K562 (cell line): Measurements from ENCODE around the gene CENPN. TPM values are rescaled to one million over a fixed set of nuclear protein-coding genes. Genes with fewer than 3 reads are reported as not detected.

Experiments used
- CCNT2 ChIP-seq: IDR thresholded peaks from 2 replicates; pipeline ENCODE4 v1.6.1; 2011; ENCODE audit warnings: borderline replicate concordance, low read depth, mild to moderate bottlenecking, moderate library complexity, mixed read lengths, low read length; ENCODE audit not compliant: insufficient read length; ENCODE audit errors: extremely low read depth
- CTCF ChIP-seq, 3 experiments: IDR thresholded peaks in 2 of 3; conservative IDR thresholded peaks in 1 of 3; 2 replicates each; pipeline ENCODE4 v1.5.1; 2011 to 2012; ENCODE audit warnings: low read length in 3 of 3, mild to moderate bottlenecking in 3 of 3, control low read depth in 2 of 3, improper control_type of control experiment in 1 of 3, inconsistent platforms in 1 of 3, low read depth in 1 of 3, mixed read lengths in 1 of 3, moderate library complexity in 1 of 3; ENCODE audit not compliant: insufficient read depth in 2 of 3
- E2F3 ChIP-seq: fragments of 250-450 bp; sonication (Bioruptor Pico); IDR thresholded peaks from 2 replicates; pipeline ENCODE4 v1.4.0; 2020; ENCODE audit warnings: mild to moderate bottlenecking
- ELF1 ChIP-seq: fragments of 200-800 bp; sonication (Bioruptor generic); IDR thresholded peaks from 2 replicates; pipeline ENCODE4 v1.6.1; 2016; ENCODE audit warnings: missing genetic modification characterization, missing compliant biosample characterization
- GTF2A2 ChIP-seq: IDR thresholded peaks from 2 replicates; pipeline ENCODE4 v1.6.1; 2016; ENCODE audit warnings: mild to moderate bottlenecking, missing genetic modification characterization, missing compliant biosample characterization
- GTF2F1 ChIP-seq: IDR thresholded peaks from 2 replicates; pipeline ENCODE4 v1.6.1; 2011; ENCODE audit warnings: low read depth, low read length, improper control_type of control experiment
- HCFC1 ChIP-seq: IDR thresholded peaks from 2 replicates; pipeline ENCODE4 v1.6.1; 2012; ENCODE audit warnings: low read depth, low read length, improper control_type of control experiment
- HINFP ChIP-seq: fragments of 450-650 bp; conservative IDR thresholded peaks from 2 replicates; pipeline ENCODE4 v1.6.1; 2016; ENCODE audit warnings: missing genetic modification characterization, low read depth, mild to moderate bottlenecking, control low read depth, missing compliant biosample characterization
- MAZ ChIP-seq, 2 experiments: fragments of 450-650 bp in 1 of 2; sonication (generic) in 1 of 2; formaldehyde crosslinking; IDR thresholded peaks in 1 of 2; conservative IDR thresholded peaks in 1 of 2; 2 replicates each; pipeline versions ENCODE4 v1.4.0 to v1.5.0; 2020; ENCODE audit warnings: mild to moderate bottlenecking in 1 of 2, missing genetic modification reagents in 1 of 2
- MEF2D ChIP-seq: conservative IDR thresholded peaks from 2 replicates; pipeline ENCODE4 v1.6.1; 2016; ENCODE audit warnings: low read depth, missing genetic modification characterization, missing compliant biosample characterization
- MYC ChIP-seq, 2 experiments: fragments of 250-450 bp in 1 of 2; sonication (Bioruptor Pico) in 1 of 2; IDR thresholded peaks; 2 replicates each; pipeline versions ENCODE4 v1.5.1 to v1.6.1; 2012 to 2021; ENCODE audit warnings: low read depth in 2 of 2, borderline replicate concordance in 1 of 2, improper control_type of control experiment in 1 of 2, low read length in 1 of 2, mild to moderate bottlenecking in 1 of 2, moderate library complexity in 1 of 2
- NCOA4 ChIP-seq: fragments of 450-650 bp; IDR thresholded peaks from 2 replicates; pipeline ENCODE4 v1.6.1; 2018; ENCODE audit warnings: mild to moderate bottlenecking; ENCODE audit not compliant: partially characterized antibody
- NR2C1 ChIP-seq, 2 experiments: fragments of 450-650 bp; IDR thresholded peaks; 2 replicates each; pipeline ENCODE4 v1.6.1; 2017; ENCODE audit warnings: mild to moderate bottlenecking in 2 of 2, antibody characterized with exemption in 1 of 2, inconsistent platforms in 1 of 2, missing compliant biosample characterization in 1 of 2, missing genetic modification characterization in 1 of 2
- PRPF4 ChIP-seq: fragments of 200-400 bp; formaldehyde crosslinking; IDR thresholded peaks from one replicate; pipeline ENCODE4 v1.6.1; 2017; ENCODE audit warnings: low read length, low read depth, mild to moderate bottlenecking; ENCODE audit not compliant: insufficient read depth, poor library complexity, severe bottlenecking
- PYGO2 ChIP-seq: fragments of 450-650 bp; IDR thresholded peaks from 2 replicates; pipeline ENCODE4 v1.6.1; 2016; ENCODE audit warnings: mild to moderate bottlenecking, missing genetic modification characterization, moderate library complexity, missing compliant biosample characterization
- RB1 ChIP-seq: fragments of 450-650 bp; IDR thresholded peaks from 2 replicates; pipeline ENCODE4 v1.6.1; 2017; ENCODE audit warnings: low read depth, mild to moderate bottlenecking
- RBFOX2 ChIP-seq: fragments of 200-400 bp; formaldehyde crosslinking; IDR thresholded peaks from 2 replicates; pipeline ENCODE4 v1.6.1; 2017; ENCODE audit warnings: low read depth, mild to moderate bottlenecking, low read length, moderate library complexity
- SIRT6 ChIP-seq: IDR thresholded peaks from one replicate; pipeline ENCODE4 v1.6.1; 2012; ENCODE audit warnings: low read depth, mild to moderate bottlenecking, control low read depth, inconsistent platforms, low read length, moderate library complexity
- SP2 ChIP-seq: IDR thresholded peaks from 2 replicates; pipeline ENCODE4 v1.6.1; 2011; ENCODE audit warnings: mild to moderate bottlenecking, low read depth, low read length, moderate library complexity; ENCODE audit not compliant: poor library complexity, severe bottlenecking; ENCODE audit errors: extremely low read depth
- TOE1 ChIP-seq, 2 experiments: fragments of 450-650 bp in 1 of 2; sonication (generic) in 1 of 2; formaldehyde crosslinking in 1 of 2; IDR thresholded peaks; 2 replicates each; pipeline versions ENCODE4 v1.7.1 to v1.8.0; 2016 to 2022; ENCODE audit warnings: borderline replicate concordance in 2 of 2, mild to moderate bottlenecking in 2 of 2, antibody characterized with exemption in 1 of 2, inconsistent platforms in 1 of 2, low read depth in 1 of 2, missing genetic modification reagents in 1 of 2, moderate library complexity in 1 of 2
- XRCC5 ChIP-seq: fragments of 200-400 bp; formaldehyde crosslinking; IDR thresholded peaks from 2 replicates; pipeline ENCODE4 v1.6.1; 2017; ENCODE audit warnings: low read depth, mild to moderate bottlenecking, low read length
- ZNF384 ChIP-seq: IDR thresholded peaks from 2 replicates; pipeline ENCODE4 v1.6.1; 2012; ENCODE audit warnings: low read depth, low read length, improper control_type of control experiment
- ZNF707 ChIP-seq: fragments of 250-450 bp; sonication (Bioruptor Pico); conservative IDR thresholded peaks from 2 replicates; pipeline ENCODE4 v1.8.0; 2022; ENCODE audit warnings: inconsistent platforms, mild to moderate bottlenecking, moderate library complexity
- ZNF76 ChIP-seq: fragments of 250-450 bp; sonication (Bioruptor Pico); IDR thresholded peaks from 2 replicates; pipeline ENCODE4 v1.4.0; 2020; ENCODE audit warnings: mild to moderate bottlenecking, moderate library complexity, borderline replicate concordance
- polyA plus RNA-seq, 8 experiments: library from polyadenylated mRNA; depleted of rRNA in 4 of 8; stranded (reverse) in 5 of 8; unstranded in 3 of 8; fragments of >200 nt; fragmentation: Nextera tagmentation in 2 of 8; fragmentation: Illumina TruSeq in 1 of 8; extraction: Ambion mirVana in 2 of 8; extraction: Trizol in 1 of 8; gene quantifications; 2 replicates each; pipeline versions ENCODE4 v1.2.1 to v1.2.3, GENCODE V29; 2011 to 2014; ENCODE audit warnings: inconsistent platforms in 1 of 8, missing spikeins in 1 of 8
- total RNA-seq, 7 experiments: library from RNA; depleted of rRNA in 6 of 7; stranded (reverse); fragments of >200 nt in 6 of 7; fragmentation: Illumina TruSeq in 2 of 7; extraction: Trizol in 2 of 7; gene quantifications; 2 replicates each; pipeline versions ENCODE4 v1.2.1 to v1.2.3, GENCODE V29; 2011 to 2021; ENCODE audit warnings: low replicate concordance in 1 of 7

CENPN gene
- total and polyA plus RNA-seq, 9 of the 15 experiments (the other 6 are each of a cell fraction or from before 2014, with no cell fraction given), result 92.3 to 384 (median 140) TPM

- TF ChIP-seq SIRT6, result no peak
- TF ChIP-seq MEF2D (tag), result no peak
- TF ChIP-seq CCNT2, result peak; percentile 79
- peak; percentile 51; the same call in 1 of the 2 replicates for TF ChIP-seq MYC (IDR thresholded peaks at IDR 0.05; ENCODE audit: low read depth, low read length)
- TF ChIP-seq MYC (CRISPR knock-in tag; IDR thresholded peaks at IDR 0.05; ENCODE audit: borderline replicate concordance, low read depth), result no peak
- TF ChIP-seq SP2, result no peak
- TF ChIP-seq RBFOX2, result peak; percentile 66
- peak; percentile 98 to 100 (median 99) for TF ChIP-seq CTCF (IDR thresholded peaks at IDR 0.05 in 2 of 3, conservative IDR thresholded peaks at IDR 0.05 in 1 of 3; ENCODE audit: insufficient read depth in 2 of 3, low read depth in 1 of 3, low read length in 3 of 3)
- TF ChIP-seq HCFC1, result peak; percentile 69
- TF ChIP-seq E2F3 (CRISPR knock-in tag), result 0 out of 2 replicates have a peak, but pooled peaks have one; percentile 9
- no peak for TF ChIP-seq NR2C1 (IDR thresholded peaks at IDR 0.05)
- no peak for TF ChIP-seq NR2C1 (tag; IDR thresholded peaks at IDR 0.05)
- no peak for TF ChIP-seq ZNF76 (CRISPR knock-in tag)
- no peak for TF ChIP-seq NCOA4
- no peak for TF ChIP-seq HINFP (tag)
- no peak for TF ChIP-seq PYGO2
- TF ChIP-seq XRCC5, result peak; percentile 91
- TF ChIP-seq MAZ (CRISPR knock-in tag; conservative IDR thresholded peaks at IDR 0.05 in 1 of 2, IDR thresholded peaks at IDR 0.05 in 1 of 2), result peak; percentile 42 to 64; a peak in 2 of 4 replicates
- TF ChIP-seq ELF1 (tag), result peak; percentile 83
- TF ChIP-seq GTF2F1, result no peak
- TF ChIP-seq GTF2A2 (tag), result no peak
- TF ChIP-seq ZNF707 (CRISPR knock-in tag), result no peak
- no peak for TF ChIP-seq TOE1 (IDR thresholded peaks at IDR 0.05; ENCODE audit: borderline replicate concordance)
- no peak for TF ChIP-seq TOE1 (CRISPR knock-in tag; IDR thresholded peaks at IDR 0.05; ENCODE audit: borderline replicate concordance, low read depth)
- TF ChIP-seq PRPF4, result no peak
- peak; percentile 98 for TF ChIP-seq RB1
- peak; percentile 28; the same call in 1 of the 2 replicates for TF ChIP-seq ZNF384
Observed at GRCh38 chr16:81035398-81035974, 28.5 kb downstream of the CENPN start, which contains the start of gene ATMIN (continued).
